Fibroblast of skin of right biceps (primary cell): Measurements from ENCODE around the gene NEUROD1.

ENCODE experiments used
- DNase-seq: peaks from one replicate; pipeline ENCODE4 v3.0.0-alpha.2; 2013

The NEUROD1 gene

DNA sequence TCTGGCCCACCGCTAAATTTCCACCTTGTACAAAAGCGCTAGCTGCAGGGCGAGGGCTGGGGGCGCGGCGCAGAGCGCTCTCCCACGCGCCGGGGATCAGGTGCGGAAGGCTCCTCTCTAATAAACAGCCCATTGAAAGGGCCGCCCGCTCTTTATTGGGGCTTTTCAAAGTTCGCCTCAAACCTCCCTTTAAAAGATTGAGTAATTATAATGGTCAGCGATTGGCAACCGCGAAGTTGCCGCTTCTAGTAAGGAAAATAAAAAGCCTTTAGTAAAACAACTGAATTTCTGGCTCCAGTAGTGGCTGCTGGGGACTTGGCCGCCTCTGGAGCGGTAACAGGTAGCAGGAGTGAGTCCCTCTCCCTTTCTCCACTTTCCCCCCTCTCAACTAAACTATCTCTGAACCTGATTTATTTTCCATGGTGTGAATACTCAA lies 755 bp downstream of the NEUROD1 start:
- DNase-seq, result no peak

DNA sequence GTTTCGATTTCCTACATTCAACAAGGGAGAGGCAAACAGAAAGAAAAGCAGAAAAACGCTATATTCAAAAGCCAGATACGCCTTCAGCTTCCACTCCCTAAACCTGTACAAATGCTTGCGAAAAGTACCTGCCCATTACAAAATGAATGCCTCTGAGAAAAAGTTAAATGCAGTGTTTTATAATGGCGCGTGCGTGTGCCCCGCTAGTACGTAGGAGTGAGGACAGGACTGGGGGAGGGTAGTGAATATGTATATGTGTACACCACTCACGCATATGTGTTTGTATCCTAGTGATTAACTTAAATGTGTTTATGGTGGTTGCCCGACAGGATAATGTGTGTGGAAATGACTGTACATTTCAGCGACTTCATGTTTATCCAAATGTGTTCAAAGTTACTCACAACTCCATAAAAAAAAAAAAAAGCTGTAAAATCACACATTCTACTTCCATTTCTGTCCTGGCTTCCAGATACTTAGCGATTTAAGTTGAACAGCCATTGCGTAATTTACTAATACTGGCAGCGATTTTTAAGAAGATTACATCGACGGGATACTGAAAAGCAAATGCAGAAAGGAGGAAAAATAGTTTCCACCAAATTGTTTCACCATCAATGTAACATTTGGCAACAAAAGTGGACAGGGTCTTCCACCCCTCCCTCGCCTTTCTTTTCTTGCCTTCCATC lies 1.3 kb downstream of the NEUROD1 start:
- DNase-seq, result no peak

DNA sequence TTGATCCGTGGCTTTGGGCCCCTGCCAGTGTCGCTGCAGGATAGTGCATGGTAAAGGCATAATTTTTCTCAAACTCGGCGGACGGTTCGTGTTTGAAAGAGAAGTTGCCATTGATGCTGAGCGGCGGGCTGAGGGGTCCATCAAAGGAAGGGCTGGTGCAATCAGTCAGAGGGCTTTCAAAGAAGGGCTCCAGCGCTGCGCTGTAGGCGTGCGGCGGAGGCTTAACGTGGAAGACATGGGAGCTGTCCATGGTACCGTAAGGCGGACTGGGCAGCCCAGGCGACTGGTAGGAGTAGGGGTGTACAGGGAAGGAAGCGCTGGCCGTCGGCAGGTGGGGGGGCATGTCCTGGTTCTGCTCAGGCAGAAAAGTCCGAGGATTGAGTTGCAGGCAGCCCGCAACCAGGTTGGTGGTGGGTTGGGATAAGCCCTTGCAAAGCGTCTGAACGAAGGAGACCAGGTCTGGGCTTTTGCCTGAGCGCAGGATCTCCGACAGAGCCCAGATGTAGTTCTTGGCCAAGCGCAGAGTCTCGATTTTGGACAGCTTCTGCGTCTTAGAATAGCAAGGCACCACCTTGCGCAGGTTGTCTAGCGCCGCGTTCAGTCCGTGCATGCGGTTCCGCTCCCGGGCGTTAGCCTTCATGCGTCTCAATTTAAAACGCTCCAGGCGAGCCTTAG lies 2.3 kb downstream of the NEUROD1 start:
- DNase-seq, result peak; percentile 76

DNA sequence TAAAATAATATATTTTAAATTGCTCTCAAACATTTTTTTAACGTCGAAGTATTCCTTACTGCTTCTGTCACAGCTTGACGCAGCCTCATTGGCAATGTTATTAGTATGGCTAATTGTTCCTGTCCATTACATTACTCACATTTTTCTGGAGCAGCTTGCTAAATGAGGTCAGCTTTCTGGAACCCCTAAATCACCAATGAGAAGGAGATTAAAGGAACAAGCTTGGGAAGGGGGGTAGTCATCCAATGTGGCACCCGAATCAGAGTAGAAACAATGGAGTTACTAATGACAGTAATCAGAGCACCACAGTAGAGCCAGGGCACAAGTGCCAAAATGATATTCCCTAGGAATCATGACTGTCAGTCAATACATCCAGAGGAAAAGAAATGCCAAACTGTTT lies 5.1 kb downstream of the NEUROD1 start:
- no peak for DNase-seq

DNA sequence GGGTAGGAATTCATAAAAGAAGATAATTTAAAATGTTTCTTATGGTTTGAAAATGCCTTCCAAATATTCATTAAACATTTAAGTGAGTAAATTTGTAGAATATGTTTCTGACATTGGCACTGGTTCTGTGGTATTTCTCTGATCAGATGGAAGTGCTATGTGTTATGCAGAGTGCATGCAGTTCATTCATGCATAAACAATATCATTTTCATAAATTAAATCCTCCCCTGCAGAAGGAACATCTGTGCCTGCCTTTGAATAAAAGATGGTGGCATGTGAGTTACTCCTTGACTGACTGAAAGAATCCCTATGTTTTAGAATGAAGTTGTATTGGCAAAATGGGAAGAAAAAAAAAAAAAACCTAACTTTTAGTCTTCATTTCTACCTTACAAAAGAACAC lies 5.9 kb downstream of the NEUROD1 start:
- DNase-seq, result no peak

DNA sequence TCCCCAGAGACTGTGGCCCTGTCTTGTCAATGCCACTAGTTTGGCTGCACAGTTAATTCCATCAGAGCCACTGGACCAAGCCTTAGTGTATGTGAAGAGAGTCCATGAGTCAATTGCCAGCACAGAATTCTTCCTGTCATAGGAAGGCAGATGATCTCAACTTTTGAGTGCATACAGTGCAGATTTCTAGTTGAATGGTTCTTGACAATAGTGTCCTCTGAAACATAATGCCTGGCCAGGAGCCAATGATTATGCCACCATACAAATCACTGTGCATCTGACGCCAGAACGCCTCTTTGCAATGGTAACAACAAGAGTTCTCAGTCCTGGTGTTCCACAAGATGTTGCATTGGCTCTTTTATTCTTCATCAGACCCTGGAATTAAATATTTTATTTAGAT lies 7.1 kb downstream of the NEUROD1 start:
- DNase-seq, result no peak

DNA sequence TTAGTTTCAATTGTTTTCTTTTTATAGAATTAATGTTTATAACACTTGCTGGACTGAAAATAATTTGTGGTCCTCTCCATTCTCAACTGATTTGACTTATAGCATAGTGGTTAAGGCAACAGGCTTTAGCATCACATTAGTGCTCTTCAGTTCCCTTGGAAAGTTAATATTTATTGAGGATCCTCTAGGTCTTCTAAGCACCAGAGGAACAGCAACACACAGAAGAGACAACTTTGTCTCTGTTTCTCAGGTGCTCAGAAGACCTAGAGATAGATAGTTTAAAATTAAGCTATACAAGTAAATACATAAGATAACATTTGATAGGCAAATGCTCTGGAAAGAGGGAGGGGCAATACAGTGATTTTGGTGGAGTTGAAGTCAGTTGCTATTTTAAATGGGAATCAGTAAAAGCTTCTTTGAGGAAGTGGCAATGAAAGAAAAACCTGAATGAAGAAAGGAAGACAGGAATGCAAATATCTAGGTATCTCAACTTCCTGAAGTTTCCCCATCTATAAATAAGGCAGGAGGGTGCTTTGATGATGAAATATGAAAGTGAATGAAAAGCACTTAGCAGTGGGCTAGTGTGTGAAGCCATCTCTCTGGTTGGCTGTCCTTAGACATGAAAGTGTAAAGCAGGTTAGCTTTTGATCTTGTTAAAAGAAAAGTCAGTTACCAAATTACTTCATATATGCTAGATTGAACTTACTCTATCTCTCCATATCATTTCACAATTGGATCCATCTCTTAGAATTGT lies 7.9 kb downstream of the NEUROD1 start:
- DNase-seq, result no peak

DNA sequence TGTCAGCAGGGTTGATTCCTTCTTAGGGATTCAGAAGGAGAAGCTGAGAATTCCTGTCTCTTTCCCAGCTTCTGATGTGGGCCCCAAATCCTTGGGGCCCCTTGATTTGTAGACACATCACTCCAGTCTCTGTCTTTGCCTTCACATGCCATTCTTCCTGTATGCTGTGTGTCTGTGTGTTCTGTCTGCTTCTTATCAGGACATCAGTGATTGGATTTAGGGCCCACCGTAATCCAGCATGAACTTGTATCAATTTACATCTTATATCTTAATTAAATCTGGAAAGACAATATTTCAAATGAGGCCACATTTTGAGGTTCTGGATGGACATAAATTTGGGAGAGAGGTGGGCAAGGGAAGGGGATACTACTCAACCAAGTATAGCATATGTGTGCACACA lies 9.7 kb downstream of the NEUROD1 start:
- DNase-seq, result no peak

DNA sequence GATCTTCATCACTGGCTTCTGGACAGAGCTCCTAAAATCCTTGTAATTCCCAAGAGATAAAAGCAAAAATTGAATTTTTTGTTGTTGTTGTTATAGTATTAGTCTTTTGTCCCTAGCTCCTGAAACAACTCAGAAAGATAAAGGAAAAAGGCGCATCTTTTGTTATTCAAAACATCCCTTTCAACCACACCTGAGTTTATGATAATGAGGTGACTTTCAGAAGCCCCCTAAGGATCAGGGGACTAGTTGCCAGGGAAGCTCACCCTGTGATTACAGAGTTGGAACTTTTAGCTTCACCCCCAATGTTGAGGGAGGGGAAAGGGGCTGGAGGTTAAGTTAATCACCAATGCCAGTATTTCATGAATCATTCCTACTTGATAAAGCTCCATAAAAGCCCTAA lies 13.1 kb downstream of the NEUROD1 start:
- DNase-seq, result no peak

DNA sequence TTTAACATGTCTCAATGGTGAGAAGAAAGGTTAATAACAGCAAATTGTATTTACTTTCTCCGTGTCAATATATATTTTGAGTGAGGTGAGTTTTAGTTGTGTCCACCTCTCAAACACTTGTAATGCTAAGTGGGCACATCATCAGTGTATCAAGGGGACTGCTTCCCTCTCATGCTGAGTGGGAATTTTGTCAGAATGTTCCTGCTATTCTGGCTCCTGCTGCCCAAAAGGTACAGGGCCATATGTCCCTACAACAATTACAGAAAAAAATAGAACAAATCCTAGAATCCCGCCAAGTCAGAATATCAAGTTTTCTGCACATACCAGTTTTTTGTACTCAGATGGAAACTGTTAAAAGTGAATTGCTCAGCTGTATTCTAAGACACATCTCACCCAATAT lies 18.0 kb downstream of the NEUROD1 start:
- DNase-seq, result no peak

DNA sequence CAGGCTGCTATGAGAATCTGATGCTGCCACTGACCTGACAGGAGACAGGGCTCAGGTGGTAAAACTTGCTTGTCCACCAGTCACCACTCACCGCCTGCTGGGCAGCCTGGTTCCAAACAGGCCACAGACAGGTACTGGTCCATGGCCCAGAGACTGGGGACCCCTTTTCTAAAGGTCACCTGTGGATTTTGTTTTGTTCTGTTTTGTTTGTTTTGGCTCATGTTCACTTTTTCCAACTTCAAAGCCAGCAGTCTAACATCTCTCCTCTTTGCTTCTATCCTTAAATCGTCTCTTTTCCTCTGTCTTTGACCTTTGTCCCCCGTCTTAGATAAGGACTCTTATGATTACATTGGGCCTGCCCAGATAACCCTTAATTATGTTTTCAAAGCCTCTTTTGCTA lies 20.1 kb downstream of the NEUROD1 start:
- no peak for DNase-seq

DNA sequence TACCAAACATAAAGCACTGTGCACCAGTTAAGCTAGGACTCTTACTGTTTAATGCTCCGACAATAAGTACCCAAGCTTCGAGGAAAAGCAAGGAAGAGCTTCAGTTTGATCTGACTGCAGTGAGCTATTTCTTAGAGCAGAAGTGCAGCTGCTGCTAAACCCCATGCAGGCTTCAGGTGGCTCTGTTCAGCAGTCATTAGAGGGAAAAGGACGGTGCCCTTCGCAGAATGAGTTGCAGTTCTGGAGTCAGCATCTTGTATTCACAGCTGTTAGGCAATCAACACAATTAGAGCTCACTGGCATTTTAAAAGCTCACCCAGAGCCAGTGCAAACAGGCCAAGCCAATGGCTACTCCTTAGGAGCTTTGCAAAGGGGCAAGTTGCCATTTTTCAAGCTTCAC lies 21.9 kb downstream of the NEUROD1 start:
- no peak for DNase-seq

DNA sequence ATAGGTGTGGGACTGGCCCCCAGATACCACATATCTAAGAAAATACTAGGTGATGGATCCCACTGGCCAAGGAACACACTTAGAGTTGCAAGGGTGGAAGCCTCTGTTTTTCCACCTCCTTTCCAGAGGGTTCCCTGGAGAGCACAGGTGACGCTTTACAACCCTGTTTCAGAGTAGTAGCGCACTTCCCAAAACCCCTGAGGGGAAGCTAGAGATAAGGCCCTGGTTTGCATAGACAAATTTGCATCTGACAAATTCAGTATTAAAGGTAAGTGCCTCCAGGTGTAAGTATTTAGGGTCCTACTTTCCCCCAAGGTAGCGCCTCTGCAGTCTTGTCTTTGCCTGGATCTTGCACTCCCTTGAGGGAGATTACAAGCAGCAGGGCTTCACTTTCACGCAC lies 22.9 kb downstream of the NEUROD1 start:
- DNase-seq, result no peak

DNA sequence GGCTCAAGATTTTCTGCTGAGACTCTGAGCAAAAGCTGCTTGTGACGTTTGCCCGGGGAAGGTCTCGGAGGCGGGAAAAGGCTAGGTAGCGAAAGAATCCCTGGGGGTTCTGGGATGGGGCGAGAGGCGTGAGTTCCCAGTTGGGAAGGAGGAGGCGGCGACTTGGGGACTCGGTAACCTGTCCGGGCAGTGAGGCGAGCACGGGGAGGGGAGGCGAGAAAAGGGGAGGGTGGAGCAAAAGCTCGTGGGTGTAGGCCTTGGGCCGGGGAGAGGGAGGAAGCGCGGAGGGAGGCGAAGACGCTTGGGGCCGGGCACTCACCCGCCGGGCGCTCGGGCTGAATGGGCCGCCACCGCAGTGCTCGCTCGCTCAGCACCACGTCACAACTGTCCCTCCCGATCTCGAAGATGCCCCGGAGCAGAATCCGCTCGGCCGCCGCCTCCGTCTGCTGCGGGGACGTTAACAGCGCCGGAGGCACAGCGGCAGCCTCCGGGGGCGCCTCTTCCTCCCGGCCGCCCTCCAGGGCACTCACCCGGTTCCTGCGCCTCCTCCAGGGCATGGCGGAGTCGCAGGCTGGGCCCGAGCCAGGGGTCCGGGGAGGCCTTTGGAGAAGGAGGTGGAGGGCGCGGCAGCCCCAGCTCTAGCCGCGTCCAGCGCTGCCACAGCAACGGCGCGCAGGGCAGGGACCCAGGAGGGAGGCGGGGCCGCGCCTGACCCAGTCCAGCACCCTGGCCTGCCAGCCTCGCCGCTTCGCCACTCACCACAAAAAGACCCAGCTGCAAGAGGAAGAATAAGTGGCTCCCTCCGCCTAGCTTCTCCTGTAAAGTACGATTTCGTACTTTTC lies 23.6 kb downstream of the NEUROD1 start, which contains the start of gene CERKL:
TSS of gene CERKL (minus strand) at position 656 of the 842 bp plus-strand sequence. CDS start at position 557, 99 bp downstream.
- peak; percentile 11 for DNase-seq

DNA sequence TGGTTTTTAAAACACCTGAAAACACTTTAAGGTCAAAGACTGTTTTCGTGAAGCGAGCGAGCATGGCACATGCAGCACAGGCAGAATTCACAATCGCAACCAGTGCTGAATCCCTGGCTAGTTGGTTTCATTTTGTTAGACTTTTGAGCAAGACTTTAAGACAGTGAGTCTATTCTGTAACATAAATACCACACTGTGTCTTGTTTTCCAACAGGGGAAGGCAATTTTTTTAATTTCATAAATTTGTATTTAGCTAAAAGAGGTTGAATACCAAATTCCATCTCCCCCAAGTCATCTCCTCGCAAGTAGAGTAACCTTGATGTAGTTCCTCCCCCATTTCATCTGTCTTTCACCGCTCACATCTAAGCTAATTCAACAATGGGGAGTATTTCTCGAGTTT lies 24.8 kb downstream of the NEUROD1 start:
- no peak for DNase-seq

DNA sequence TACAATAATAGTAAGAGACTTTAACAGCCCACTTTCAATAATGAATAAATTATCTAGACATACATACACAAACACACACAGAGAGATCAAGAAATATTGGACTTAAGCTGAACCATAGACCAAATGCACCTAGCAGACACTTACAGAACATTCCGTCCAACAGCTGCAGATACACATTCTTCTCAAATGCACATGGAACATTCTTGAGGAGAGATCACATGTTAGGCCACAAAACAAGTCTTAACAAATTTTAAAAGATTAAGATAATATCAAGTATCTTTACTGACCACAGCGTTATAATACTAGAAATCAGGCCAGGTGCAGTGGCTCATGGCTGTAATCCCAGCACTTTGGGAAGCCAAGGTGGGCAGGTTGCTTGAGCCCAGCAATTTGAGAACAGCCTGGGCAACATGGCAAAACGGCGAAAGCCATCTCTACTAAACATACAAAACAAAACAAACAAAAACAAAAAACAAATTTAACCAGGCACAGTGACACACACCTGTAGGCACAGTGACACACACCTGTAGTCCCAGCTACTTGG lies 30.8 kb downstream of the NEUROD1 start:
- DNase-seq, result no peak

DNA sequence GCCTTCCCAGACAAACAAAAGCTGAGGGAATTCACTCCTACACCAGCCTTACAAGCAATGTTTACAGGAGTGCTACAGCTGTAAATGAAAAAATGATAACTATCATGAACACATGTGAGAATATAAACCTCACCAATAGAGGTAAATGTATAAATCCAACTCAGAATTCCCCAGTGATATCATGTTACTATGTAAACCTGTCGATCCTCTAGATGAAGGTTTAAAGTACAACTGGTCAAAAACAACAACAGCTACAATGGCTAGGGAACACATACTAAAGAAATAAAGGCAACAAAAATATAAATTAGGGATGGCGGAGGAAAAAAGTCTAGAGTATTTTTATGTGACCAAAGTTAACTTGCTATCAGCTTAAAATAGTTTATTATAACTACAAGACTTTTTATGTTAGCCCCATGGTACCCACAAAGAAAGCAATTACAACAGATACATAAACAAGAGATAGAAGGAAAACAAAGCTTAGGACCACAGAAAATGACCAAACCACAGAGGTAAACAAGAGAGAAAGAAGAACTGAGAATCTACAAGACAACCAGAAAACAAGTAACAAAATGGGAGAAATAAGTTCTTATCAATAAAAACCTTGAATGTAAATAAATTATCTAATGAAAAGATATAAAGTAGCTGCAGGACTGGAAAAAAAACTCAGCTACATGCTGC lies 31.7 kb downstream of the NEUROD1 start:
- DNase-seq, result no peak

DNA sequence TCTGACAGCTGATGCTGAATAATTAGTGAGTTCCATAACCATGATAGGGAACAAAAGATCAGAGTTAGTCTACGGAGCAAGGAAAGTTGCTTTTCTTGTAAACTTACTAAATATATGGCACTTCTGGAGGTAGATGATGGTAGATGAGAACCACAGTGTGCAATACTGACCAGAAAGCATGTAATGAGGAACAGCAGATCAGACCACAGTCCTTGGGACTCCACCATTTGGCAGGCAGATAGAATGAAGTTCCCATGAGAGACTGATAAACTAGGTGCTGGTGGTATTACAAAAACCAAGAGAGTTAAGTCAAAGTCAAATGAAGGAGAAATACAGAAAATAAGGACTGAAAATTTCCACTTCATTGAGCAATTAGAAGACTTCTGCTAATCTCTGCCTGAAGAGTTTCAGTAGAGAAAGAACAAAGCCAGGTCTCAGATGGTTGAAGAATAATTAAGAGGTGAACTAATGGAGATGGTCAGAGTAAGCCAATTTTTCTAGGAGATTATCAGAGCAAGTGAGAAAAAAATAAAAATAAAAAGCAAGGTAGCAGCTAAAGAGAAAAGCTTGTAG lies 33.8 kb downstream of the NEUROD1 start:
- DNase-seq, result no peak

DNA sequence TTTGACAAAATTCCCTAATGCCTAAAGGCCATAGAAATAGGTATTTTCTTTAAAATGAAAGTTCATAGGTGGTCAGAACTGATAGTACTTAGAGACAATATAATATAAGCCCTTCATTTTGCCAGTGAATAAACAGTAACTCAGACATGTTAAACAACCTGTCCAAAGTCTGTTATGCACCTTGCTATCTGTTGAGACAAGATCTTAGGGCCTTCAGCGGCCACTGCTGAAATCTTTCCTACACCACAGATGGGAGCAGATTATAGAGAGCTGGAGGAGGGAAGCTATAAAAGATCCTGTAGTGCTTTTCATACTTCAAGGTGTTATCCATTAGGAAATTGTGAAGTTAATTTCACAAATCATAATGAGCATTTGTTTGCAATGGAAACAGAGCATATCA lies 37.2 kb downstream of the NEUROD1 start:
- no peak for DNase-seq

DNA sequence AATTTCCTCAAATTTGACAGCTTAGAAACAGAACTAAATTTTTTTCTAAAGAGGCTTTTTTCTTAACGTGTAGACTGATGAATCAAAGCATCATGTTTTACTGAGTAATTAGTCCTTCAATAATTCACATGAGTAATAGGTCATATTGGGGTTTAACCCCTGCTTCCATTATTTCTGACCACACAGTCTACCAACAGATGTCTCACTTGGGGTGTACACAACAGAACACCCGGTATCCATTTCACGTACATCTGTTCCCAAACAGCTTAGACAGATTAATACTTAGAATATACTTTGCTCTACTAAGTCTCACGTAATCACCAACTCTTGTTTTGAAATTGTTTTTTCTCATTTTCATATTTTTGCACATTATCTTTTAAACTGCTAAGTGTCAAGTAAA lies 38.2 kb downstream of the NEUROD1 start:
- no peak for DNase-seq

DNA sequence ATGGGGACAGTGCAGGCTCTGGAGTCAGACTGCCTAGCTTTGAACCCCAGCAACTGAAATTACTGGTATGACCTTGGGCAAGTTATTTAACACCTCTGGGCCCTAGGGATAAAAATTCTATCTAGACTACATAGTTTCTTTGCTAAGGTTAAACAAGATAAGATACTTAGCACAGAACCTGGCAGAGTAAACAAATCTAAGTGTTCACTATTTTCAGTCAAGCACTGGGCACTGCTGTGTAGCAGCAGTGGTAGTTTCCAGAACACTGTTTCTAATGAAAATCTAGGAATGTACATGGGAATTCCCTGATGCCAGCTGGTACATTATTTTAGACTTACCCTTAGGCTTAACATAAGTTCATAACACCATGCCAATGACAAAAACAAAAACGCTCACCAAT lies 40.6 kb downstream of the NEUROD1 start:
- no peak for DNase-seq
